GM21526 (cell line): ENCODE measurements around the gene CORO1C.
A peak's percentile ranks its signal among the peaks of the same experiment; 100 is the strongest.
"Not testable (repeated sequence)": the region's sequence is repeated elsewhere in the genome, so short reads cannot be mapped to it uniquely, and the experiment has no call there.

Source experiments
- ATAC-seq: cut with Tn5 transposase; IDR thresholded peaks from one replicate; pipeline ENCODE4 v1.9.1; 2021; ENCODE audit warnings: moderate library complexity; ENCODE audit not compliant: unreplicated experiment, low FRiP score

The CORO1C gene

DNA sequence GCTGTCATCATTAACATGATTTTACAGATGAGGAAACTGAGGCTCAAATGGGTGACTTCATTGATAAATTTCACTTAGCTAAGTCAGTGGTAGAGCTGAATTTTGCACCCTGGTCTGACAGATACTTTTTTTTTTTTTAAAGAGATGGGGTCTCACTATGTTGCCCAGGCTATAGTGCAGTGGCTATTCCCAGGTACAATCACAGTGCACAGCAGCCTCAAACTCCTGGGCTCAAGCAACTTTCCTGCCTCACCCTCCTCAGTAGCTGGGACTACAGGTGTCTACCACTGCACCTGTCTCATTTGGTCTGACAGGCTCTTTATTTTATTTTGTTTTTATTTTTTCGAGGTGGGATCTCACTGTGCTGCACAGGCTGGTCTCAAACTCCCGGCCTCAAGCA, 24.2 kb upstream of the CORO1C start:
- no peak for ATAC-seq

- no peak for ATAC-seq
Observed at GRCh38 chr12:108753976-108754375, 22.7 kb upstream of the CORO1C start.

- ATAC-seq: no peak
Observed at GRCh38 chr12:108752387-108752786, 21.1 kb upstream of the CORO1C start.

DNA sequence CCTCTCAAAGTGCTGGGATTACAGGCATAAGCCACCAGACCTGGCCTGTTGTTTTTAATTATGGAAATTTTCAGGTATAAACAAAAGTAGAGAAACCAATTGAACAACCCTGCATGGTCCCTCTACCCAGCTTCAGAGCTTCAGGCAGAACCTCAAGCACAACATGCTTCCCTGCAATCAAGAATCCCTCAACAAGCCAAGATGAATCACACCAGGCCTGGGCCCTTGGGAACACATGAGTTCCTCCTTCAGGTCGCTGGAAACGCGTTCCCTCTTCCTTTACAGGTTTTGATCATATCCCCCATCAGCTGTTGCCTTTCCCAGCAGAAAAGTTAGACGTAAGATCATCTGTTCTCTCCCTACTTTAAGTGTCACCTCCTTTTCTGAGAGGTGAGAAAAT, 20.5 kb upstream of the CORO1C start:
- ATAC-seq: no peak

GRCh38 chr12:108751003-108751402, 19.7 kb upstream of the CORO1C start:
- not testable (repeated sequence) for ATAC-seq

- no peak for ATAC-seq
Observed at GRCh38 chr12:108750526-108750925, 19.2 kb upstream of the CORO1C start.

DNA sequence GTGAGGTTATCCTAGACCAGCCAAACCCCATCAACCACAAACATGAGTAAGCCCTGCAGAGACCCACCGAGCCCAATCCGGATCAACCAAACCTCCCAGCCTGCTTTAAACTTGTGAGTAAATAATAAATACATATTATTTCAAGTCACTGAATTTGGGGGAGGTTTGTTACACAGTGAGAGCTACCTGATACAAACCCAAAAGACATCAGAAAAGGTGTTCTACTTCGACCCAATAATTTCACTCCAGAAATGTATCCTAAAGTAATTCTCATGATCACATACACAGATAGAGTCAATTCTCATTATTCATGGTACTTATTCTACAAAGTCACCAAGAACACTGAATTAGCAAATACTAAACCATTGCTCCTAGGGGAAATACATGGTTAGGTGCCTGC, 16.2 kb upstream of the CORO1C start:
- no peak for ATAC-seq

DNA sequence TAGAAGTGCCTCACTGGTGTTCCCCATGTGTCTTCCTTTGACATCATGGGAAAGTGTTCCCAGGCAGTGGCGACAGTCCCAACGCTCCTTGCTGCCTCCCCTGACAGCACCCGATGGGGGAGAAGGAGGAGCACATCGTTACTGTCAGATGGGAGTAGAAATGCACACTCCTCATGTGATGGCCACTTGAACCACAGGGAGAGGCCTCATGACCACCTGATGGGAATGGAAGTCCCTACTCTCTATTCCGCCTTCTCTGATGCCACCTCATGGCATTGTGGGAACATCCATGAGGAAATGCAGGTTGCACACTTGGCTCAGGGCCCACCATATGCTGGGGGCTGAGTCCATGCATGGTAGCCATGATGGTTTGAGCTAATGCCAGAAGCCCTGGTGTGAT, 14.3 kb upstream of the CORO1C start:
- no peak for ATAC-seq

DNA sequence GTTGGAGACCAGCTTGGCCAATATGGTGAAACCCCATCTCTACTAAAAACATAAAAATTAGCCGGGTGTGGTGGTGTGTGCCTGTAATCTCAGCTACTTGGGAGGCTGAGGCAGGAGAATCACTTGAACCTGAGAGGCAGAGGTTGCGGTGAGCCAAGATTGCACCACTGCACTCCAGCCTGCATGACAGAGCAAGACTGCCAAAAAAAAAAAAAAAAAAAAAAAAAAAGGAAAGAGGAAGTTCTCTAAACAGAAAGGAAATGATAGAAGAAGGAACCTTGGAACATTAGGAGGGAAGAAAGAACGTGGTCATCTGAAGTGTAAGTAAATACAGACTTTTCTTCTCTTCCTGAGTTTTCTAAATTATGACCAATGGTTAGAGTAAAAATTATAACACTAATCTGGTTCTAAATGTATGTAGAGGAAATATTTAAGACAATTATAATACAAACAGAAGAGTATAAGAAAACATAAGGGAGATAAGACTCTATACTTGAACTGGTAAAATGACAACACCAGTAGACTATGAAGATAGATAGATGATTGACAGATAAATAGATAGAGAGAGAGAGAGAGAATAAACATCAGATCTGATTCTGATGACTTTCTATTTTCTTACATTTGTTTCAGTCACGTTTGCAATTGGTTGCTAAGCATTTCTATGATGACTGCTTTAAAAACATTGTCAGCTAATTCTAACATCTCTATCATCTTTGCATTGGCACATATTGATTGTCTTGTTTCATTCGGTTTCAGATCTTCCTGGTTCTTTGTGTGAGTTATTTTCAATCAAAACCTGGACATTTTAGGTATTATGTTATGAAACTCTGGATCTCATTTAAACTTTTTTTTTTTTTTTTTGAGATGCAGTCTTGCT, 12.9 kb upstream of the CORO1C start:
- no peak for ATAC-seq

DNA sequence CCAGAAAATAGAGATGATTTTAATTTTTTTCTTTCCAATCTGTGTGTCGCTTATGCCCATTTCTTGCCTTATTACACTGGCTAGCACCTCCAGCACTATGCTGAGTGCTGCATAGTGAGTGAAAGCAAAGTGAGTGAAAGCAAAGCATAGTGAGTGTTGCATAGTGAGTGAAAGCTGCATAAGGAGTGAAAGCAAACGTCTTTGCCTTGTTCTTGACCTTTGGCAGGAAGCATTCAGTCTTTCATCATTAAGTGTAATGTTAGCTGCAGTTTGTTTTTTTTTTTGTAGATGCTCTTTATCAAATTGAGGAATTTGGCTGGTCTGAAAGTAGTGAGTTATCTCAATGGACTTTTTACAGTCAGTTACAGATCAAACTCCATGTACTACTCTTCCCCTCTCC, 6.9 kb upstream of the CORO1C start:
- no peak for ATAC-seq

GRCh38 chr12:108735855-108736254, 4.5 kb upstream of the CORO1C start:
- no peak for ATAC-seq

DNA sequence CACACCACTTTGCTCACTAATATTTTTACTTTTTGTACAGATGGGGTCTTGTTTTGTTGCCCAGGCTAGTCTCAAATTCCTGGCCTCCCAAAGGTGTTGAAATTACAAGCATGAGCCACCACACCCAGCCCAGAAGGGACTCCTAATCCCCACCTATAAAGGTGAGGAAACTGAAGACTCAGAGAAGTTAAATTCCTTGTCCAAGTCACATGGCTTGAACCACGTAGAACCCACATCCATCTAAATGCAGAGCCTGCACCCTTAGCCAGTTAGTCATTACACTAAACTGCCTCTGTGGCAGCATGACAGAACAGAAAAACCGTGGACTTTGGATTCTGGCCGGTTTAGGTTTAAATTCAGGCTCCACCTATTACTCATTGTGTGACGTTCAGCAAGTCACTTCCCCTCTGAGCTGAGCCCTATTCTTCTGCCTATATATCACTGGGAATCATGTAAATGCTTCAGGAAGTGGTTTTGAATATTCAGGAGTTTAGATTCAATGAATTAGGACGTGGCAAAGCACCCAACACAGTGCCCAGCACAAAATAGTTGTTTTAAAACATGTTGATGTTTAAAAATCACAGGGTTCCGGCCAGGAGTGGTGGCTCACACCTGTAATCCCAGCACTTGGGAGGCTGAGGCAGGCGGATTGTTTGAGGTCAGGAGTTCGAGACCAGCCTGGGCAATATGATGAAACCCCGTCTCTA, 3.0 kb upstream of the CORO1C start:
- ATAC-seq: no peak

GRCh38 chr12:108733230-108733531, 1.9 kb upstream of the CORO1C start:
- ATAC-seq: not testable (repeated sequence)

DNA sequence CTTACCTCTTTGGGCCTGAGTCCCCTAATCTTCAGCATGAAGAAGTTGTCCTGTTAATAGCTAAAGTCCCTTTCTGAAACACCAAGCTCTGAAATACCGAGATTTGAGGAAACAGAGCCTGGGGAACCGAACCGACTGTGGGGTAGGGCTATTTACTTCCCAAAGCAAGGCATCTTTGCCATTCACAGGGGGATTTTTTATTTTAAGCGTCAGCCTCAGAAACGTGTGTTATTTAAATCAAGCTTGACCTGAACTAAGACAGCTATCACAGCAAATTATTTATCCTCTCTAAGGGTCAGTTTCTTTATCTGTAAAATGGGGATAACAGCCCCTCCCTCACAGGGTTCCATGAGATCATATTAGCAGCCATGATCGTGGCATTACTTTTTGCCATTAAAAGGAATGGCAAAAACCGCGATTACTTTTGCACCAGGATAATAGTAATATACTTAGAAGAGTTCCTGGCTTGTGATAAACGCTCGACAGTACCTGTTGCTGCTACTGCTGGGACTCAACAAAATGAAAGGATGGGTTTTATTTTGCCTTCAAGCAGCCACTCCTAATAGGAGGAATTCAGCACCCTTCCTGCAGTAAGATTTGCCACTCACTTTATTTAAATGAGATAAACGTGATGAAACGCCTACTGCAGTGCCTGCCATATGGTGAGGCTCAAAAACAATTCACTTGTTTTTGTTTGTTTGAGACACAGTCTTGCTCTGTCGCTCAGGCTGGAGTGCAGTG, 1.3 kb upstream of the CORO1C start:
- no peak for ATAC-seq

- ATAC-seq: peak; percentile 50
Observed at GRCh38 chr12:108731866-108732461, 646 bp upstream of the CORO1C start.

- no peak for ATAC-seq
Observed at GRCh38 chr12:108730365-108731104, 783 bp downstream of the CORO1C start.

DNA sequence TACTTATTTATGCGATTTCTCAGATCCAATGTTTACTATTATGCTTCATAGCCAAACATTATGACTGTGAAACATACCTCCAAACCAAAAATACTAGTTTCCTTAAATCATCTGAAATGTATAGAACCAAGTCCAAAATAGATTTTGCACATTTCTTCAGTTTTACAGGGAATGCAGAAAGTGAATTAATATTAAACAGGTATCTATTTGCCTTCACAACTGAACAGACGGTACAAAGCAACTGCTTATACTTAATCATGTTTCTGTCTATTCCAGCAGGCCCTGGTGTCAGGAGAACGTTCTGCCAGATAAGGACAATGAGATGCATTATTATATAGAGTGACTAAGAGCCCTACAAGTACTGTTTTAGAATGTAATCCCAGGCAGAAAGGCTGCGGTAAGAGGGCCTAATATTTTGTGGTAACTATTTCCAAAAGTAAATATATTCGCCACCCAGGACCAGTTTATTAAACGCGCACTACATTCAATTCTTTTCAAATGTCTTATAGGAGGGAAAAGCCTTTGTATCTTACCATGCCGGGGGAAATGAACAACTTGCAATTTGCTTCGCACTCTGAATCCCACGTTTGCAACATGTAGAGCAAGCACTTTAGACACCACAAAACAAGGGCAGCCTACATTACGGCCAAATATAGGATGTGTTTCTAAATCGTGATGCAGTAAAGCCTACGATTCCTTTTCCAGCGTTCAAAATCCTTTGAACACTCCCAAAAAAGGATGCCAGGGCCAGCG, 1.5 kb downstream of the CORO1C start:
- ATAC-seq: no peak

GRCh38 chr12:108728820-108729611, 2.3 kb downstream of the CORO1C start:
- ATAC-seq: no peak
